ENCODE measurements around the gene SH2D1B.

DNA sequence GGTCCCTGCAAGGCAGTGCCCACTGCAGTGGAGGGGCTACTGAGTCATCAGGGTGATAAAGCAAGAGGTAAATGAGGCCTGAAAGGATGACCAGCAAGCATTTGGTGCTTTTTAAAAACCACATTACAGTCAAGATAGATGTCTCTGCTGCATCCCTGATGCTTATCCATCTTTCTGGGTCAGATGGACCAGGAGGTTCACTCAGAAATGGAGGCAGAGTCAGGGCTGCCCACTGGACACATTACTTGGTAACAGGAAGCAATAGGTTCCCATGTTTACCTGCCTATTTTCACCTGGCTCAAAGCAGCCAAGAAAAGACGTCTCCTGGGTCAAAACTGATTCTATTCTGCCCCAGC is 38.9 kb downstream of the SH2D1B start:
- TF ChIP-seq, protein P1, sequence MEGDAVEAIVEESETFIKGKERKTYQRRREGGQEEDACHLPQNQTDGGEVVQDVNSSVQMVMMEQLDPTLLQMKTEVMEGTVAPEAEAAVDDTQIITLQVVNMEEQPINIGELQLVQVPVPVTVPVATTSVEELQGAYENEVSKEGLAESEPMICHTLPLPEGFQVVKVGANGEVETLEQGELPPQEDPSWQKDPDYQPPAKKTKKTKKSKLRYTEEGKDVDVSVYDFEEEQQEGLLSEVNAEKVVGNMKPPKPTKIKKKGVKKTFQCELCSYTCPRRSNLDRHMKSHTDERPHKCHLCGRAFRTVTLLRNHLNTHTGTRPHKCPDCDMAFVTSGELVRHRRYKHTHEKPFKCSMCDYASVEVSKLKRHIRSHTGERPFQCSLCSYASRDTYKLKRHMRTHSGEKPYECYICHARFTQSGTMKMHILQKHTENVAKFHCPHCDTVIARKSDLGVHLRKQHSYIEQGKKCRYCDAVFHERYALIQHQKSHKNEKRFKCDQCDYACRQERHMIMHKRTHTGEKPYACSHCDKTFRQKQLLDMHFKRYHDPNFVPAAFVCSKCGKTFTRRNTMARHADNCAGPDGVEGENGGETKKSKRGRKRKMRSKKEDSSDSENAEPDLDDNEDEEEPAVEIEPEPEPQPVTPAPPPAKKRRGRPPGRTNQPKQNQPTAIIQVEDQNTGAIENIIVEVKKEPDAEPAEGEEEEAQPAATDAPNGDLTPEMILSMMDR (IDR thresholded peaks at IDR 0.05) = no peak
- no peak for TF ChIP-seq POLR2A (IDR thresholded peaks at IDR 0.05)
